ENCODE data around the gene THBS2.

DNA sequence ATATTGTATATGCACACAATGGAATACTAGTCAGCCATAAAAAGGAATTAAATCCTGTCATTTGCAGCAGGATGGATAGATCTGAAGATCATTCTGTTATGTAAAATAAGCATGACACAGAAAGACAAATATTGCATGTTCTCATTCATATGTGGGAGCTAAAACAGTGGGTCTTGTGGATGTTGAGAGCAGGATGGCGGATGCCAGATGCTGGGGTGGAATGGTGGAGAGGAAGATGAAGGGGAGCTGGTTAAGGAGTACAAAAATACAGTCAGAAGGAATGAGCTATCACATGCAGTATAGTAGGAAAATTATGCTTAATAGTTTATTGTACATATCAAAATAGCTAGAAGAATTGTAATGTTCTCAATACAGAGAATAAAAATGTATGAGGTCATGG is 41.8 kb downstream of the THBS2 start:
- TF ChIP-seq CTCF (conservative IDR thresholded peaks at IDR 0.05 in 1 of 2, IDR thresholded peaks at IDR 0.05 in 1 of 2; ENCODE audit: low read depth in 1 of 2, low read length in 2 of 2) (no peak), EZH2 (IDR thresholded peaks at IDR 0.05; ENCODE audit: low read length, missing control alignments) (no peak)

Data from fibroblast of lung (primary cell).